DOHH2 (cell line): ENCODE measurements around the gene MDGA2.

ENCODE experiments used
- H3F3A ChIP-seq: fragments of 200-600 bp; sonication (generic), shearing (Covaris generic); 2 replicates; pipeline ENCODE4 v1.6.0; 2016; ENCODE audit warnings: antibody characterized with exemption, mild to moderate bottlenecking; ENCODE audit not compliant: control insufficient read depth, insufficient read depth
- H3K27ac ChIP-seq: fragments of 200-600 bp; sonication (generic); 2 replicates; pipeline ENCODE4 v1.5.1; 2014; ENCODE audit warnings: low read depth, mild to moderate bottlenecking, low read length, moderate library complexity
- H3K27me3 ChIP-seq: fragments of 200-600 bp; sonication (generic); 2 replicates; pipeline ENCODE4 v1.6.1; 2014; ENCODE audit warnings: mild to moderate bottlenecking, low read length, mixed read lengths; ENCODE audit not compliant: control insufficient read depth
- H3K36me3 ChIP-seq: fragments of 200-600 bp; sonication (generic); 2 replicates; pipeline ENCODE4 v1.6.1; 2014; ENCODE audit warnings: mild to moderate bottlenecking, low read length, moderate library complexity, mixed read lengths; ENCODE audit not compliant: control insufficient read depth
- H3K4me1 ChIP-seq: fragments of 200-600 bp; sonication (generic); 2 replicates; pipeline ENCODE4 v1.6.1; 2014; ENCODE audit warnings: mild to moderate bottlenecking, low read length, mixed read lengths; ENCODE audit not compliant: control insufficient read depth
- H3K4me2 ChIP-seq: fragments of 200-600 bp; sonication (generic); 2 replicates; pipeline ENCODE4 v1.6.0; 2014; ENCODE audit warnings: mild to moderate bottlenecking, low read length, moderate library complexity
- H3K4me3 ChIP-seq: fragments of 200-600 bp; sonication (generic); 2 replicates; pipeline ENCODE4 v1.5.1; 2014; ENCODE audit warnings: mild to moderate bottlenecking, low read length, mixed read lengths
- H3K79me2 ChIP-seq: fragments of 200-600 bp; sonication (generic); 2 replicates; pipeline ENCODE4 v1.6.1; 2014; ENCODE audit warnings: mild to moderate bottlenecking, low read length, mixed read lengths; ENCODE audit not compliant: control insufficient read depth
- H3K9me2 ChIP-seq: fragments of 200-600 bp; sonication (generic); replicated peaks from 2 replicates; pipeline ENCODE4 v1.6.1; 2014; ENCODE audit warnings: mild to moderate bottlenecking, low read length, mixed read lengths; ENCODE audit not compliant: control insufficient read depth
- H3K9me3 ChIP-seq: fragments of 200-600 bp; sonication (generic); 2 replicates; pipeline ENCODE4 v1.6.1; 2014; ENCODE audit warnings: antibody characterized with exemption, low read length, mixed read lengths; ENCODE audit not compliant: control insufficient read depth, insufficient read depth
- H4K20me1 ChIP-seq: fragments of 200-600 bp; sonication (generic); 2 replicates; pipeline ENCODE4 v1.6.0; 2014; ENCODE audit warnings: low read depth, mild to moderate bottlenecking, antibody characterized with exemption, low read length, moderate library complexity; ENCODE audit not compliant: control insufficient read depth, insufficient read depth
- CTCF ChIP-seq: fragments of 200-600 bp; sonication (generic); IDR thresholded peaks from one replicate; pipeline ENCODE4 v1.5.1; 2014; ENCODE audit warnings: antibody characterized with exemption, mild to moderate bottlenecking, low read depth, low read length; ENCODE audit not compliant: poor library complexity, severe bottlenecking
- EZH2phosphoT487 ChIP-seq: fragments of 200-600 bp; sonication (generic); IDR thresholded peaks from 2 replicates; pipeline ENCODE4 v1.6.1; 2017; ENCODE audit warnings: borderline replicate concordance, mild to moderate bottlenecking, antibody characterized with exemption, low read length, moderate library complexity, mixed read lengths

The MDGA2 gene

GRCh38 chr14:47365233-47365632 is 310.2 kb downstream of the MDGA2 start:
- H3K4me1 ChIP-seq, result no peaks in the 10 kb centered on the region
- no peaks in the 10 kb centered on the region for H3K9me3 ChIP-seq
- no peak overlapping the region for H3K4me3 ChIP-seq
- no peak overlapping the region for H3K4me2 ChIP-seq
- H3K27ac ChIP-seq, result no peak overlapping the region
- H3K79me2 ChIP-seq, result no peaks in the 10 kb centered on the region
- no peaks in the 10 kb centered on the region for H3F3A ChIP-seq
- H4K20me1 ChIP-seq, result no peaks in the 10 kb centered on the region
- H3K27me3 ChIP-seq, result no peaks in the 10 kb centered on the region
- H3K9me2 ChIP-seq, result no peaks in the 10 kb centered on the region
- H3K36me3 ChIP-seq, result no peaks in the 10 kb centered on the region
- TF ChIP-seq EZH2phosphoT487, result no peak
- TF ChIP-seq CTCF, result no peak

GRCh38 chr14:47353186-47353585 is 322.2 kb downstream of the MDGA2 start:
- H3K4me1 ChIP-seq, result no peaks in the 10 kb centered on the region
- H3F3A ChIP-seq, result no peaks in the 10 kb centered on the region
- H3K4me3 ChIP-seq, result no peak overlapping the region
- H4K20me1 ChIP-seq, result no peaks in the 10 kb centered on the region
- H3K27me3 ChIP-seq, result no peaks in the 10 kb centered on the region
- no peaks in the 10 kb centered on the region for H3K79me2 ChIP-seq
- H3K9me3 ChIP-seq, result no peaks in the 10 kb centered on the region
- H3K9me2 ChIP-seq, result no peaks in the 10 kb centered on the region
- no peak overlapping the region for H3K27ac ChIP-seq
- no peak overlapping the region for H3K4me2 ChIP-seq
- no peaks in the 10 kb centered on the region for H3K36me3 ChIP-seq
- TF ChIP-seq EZH2phosphoT487, result no peak
- no peak for TF ChIP-seq CTCF

- Histone ChIP-seq H3K4me3 (no peak overlapping the region), H3F3A (no peaks in the 10 kb centered on the region), H3K4me2 (no peak overlapping the region), H3K36me3 (no peaks in the 10 kb centered on the region), H3K4me1 (no peaks in the 10 kb centered on the region), H3K9me2 (no peaks in the 10 kb centered on the region), H3K9me3 (no peaks in the 10 kb centered on the region), H3K27me3 (no peaks in the 10 kb centered on the region), H4K20me1 (no peaks in the 10 kb centered on the region), H3K27ac (no peak overlapping the region), H3K79me2 (no peaks in the 10 kb centered on the region)
- no peak for TF ChIP-seq EZH2phosphoT487
Observed at GRCh38 chr14:47346849-47347248, 328.6 kb downstream of the MDGA2 start.

GRCh38 chr14:47345016-47345415 is 330.4 kb downstream of the MDGA2 start:
- Histone ChIP-seq H3K4me1 (no peaks in the 10 kb centered on the region), H3K79me2 (no peaks in the 10 kb centered on the region), H3K27ac (no peak overlapping the region), H3K27me3 (no peaks in the 10 kb centered on the region), H4K20me1 (no peaks in the 10 kb centered on the region), H3K9me3 (no peaks in the 10 kb centered on the region), H3K9me2 (no peaks in the 10 kb centered on the region), H3K4me3 (no peak overlapping the region), H3K4me2 (no peak overlapping the region), H3K36me3 (no peaks in the 10 kb centered on the region), H3F3A (no peaks in the 10 kb centered on the region)
- TF ChIP-seq CTCF, result no peak
- no peak for TF ChIP-seq EZH2phosphoT487
